Gastrocnemius medialis (tissue), 4 donors: ENCODE results near the gene PTEN. TPM values are rescaled to one million over a fixed set of nuclear protein-coding genes. Genes with fewer than 3 reads are reported as not detected.
A peak's percentile ranks its signal among the peaks of the same experiment; 100 is the strongest.
"Not testable (repeated sequence)": the region's sequence is repeated elsewhere in the genome, so short reads cannot be mapped to it uniquely, and the experiment has no call there.

ENCODE experiments used
- ATAC-seq, 2 donors: fragments of 150-250 bp; one replicate each; pipeline ENCODE4 v1.9.1; 2016
- DNase-seq, 2 donors: peaks; one replicate each; pipeline ENCODE4 v3.0.0-alpha.2; 2019
- H3K27ac ChIP-seq, 4 donors: fragments of 200-600 bp; sonication (generic); 1 replicate in 1 of 4; 2 replicates in 3 of 4; pipeline ENCODE4 v1.5.1; 2016 to 2018; ENCODE audit warnings: mild to moderate bottlenecking in 2 of 4, moderate library complexity in 1 of 4
- H3K27me3 ChIP-seq, 3 donors: fragments of 200-600 bp; sonication (generic) in 2 of 3; 1 replicate in 1 of 3; 2 replicates in 2 of 3; pipeline versions ENCODE4 v1.5.1 to v1.6.0; 2016 to 2019; ENCODE audit warnings: mild to moderate bottlenecking in 1 of 3, moderate library complexity in 1 of 3
- H3K36me3 ChIP-seq, 2 donors: fragments of 200-600 bp; sonication (generic) in 1 of 2; one replicate each; pipeline ENCODE4 v1.5.1; 2017 to 2018
- H3K4me1 ChIP-seq, 2 donors: fragments of 200-600 bp; sonication (generic) in 1 of 2; one replicate each; pipeline ENCODE4 v1.5.1; 2016 to 2017; ENCODE audit warnings: mild to moderate bottlenecking in 2 of 2
- H3K4me3 ChIP-seq, 4 donors: fragments of 200-600 bp; sonication (generic) in 3 of 4; 1 replicate in 1 of 4; 2 replicates in 3 of 4; pipeline ENCODE4 v1.5.1; 2016 to 2019; ENCODE audit warnings: mild to moderate bottlenecking in 2 of 4
- H3K9me3 ChIP-seq, 3 donors: fragments of 200-600 bp; sonication (generic) in 2 of 3; 1 replicate in 1 of 3; 2 replicates in 2 of 3; pipeline ENCODE4 v1.5.1; 2016 to 2019
- POLR2A ChIP-seq, 2 donors: fragments of 450-650 bp; IDR thresholded peaks; one replicate each; pipeline ENCODE4 v1.6.1; 2017; ENCODE audit warnings: antibody characterized with exemption in 2 of 2, mild to moderate bottlenecking in 2 of 2, moderate library complexity in 2 of 2
- in situ Hi-C, 4 donors: fragments of 200-750 bp; cut with MboI; loops; one replicate each; pipeline versions ENCODE4 v1.15.0 to v1.8.0; 2017; ENCODE audit warnings: low sequenced_read_pairs in 4 of 4
- intact Hi-C: fragments of 100-400 bp; cut with DNase I; formaldehyde crosslinking; loops from one replicate; pipeline ENCODE4 v1.15.1; 2023; ENCODE audit warnings: low total_unique reads
- total RNA-seq, 4 donors: library from RNA; depleted of rRNA; stranded (reverse); fragments of >200 nt; gene quantifications; one replicate each; pipeline versions ENCODE4 v1.1.0 to v1.2.3, GENCODE V29; 2016
- TF ChIP-seq, protein P1 (sequence below), 5 experiments: fragments of 450-650 bp in 3 of 5; fragments of 200-600 bp in 2 of 5; sonication (generic) in 2 of 5; IDR thresholded peaks in 4 of 5; conservative IDR thresholded peaks in 1 of 5; 1 replicate in 4 of 5; 2 replicates in 1 of 5; pipeline ENCODE4 v1.5.1; 2016 to 2019; ENCODE audit warnings: antibody characterized with exemption in 5 of 5, mild to moderate bottlenecking in 3 of 5, moderate library complexity in 3 of 5

The PTEN gene
- total RNA-seq, 4 donors from 2014 or later = 32.2 to 54.5 (median 41.5) TPM

DNA sequence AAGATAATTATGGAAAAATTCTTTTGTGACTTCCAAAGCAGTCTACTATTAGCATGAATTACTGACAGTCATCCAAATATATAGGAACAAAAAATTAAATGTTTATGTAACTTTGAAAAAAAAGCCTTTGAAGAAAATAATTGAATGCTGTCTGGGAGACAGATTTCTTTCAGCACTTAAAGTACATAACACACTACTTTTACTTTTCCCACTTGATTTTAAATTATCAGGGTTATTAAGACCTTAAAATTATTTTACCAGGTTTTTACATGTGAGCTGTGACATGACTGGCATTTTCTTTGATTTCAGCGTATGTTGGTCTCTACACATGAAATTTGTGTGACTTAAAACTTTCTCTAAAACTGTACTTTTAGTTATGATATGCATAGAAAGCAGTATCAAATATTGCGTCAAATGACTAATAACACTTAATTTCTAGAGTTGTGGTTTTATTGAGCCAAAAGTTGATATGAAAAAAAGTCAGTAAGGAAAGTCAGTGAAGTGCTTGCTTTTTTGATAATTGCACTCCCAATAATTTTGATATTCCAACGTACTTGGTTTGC, 3.1 kb downstream of the PTEN start:
- H3K27ac ChIP-seq = peak overlapping the region; percentile 86 to 97 (median 92)
- H3K4me3 ChIP-seq = peak overlapping the region; percentile 83 to 91 (median 87)
- DNase-seq = no peak
- intact Hi-C loops (no loop called here), in situ Hi-C loops (loop anchor here in 2 of 4 donors (25.0 kb wide), 2 partner anchors 246 to 396 kb away; no protein-coding TSS in a partner anchor)
- H3K4me1 ChIP-seq = peaks cover 29 to 42% of the 10 kb centered on the region in 2 donors
- H3K27me3 ChIP-seq = no peaks in the 10 kb centered on the region
- no peaks in the 10 kb centered on the region for H3K9me3 ChIP-seq
- no peaks in the 10 kb centered on the region for H3K36me3 ChIP-seq
- no peak for ATAC-seq
- TF ChIP-seq POLR2A (IDR thresholded peaks at IDR 0.05) = no peak
- TF ChIP-seq, protein P1, sequence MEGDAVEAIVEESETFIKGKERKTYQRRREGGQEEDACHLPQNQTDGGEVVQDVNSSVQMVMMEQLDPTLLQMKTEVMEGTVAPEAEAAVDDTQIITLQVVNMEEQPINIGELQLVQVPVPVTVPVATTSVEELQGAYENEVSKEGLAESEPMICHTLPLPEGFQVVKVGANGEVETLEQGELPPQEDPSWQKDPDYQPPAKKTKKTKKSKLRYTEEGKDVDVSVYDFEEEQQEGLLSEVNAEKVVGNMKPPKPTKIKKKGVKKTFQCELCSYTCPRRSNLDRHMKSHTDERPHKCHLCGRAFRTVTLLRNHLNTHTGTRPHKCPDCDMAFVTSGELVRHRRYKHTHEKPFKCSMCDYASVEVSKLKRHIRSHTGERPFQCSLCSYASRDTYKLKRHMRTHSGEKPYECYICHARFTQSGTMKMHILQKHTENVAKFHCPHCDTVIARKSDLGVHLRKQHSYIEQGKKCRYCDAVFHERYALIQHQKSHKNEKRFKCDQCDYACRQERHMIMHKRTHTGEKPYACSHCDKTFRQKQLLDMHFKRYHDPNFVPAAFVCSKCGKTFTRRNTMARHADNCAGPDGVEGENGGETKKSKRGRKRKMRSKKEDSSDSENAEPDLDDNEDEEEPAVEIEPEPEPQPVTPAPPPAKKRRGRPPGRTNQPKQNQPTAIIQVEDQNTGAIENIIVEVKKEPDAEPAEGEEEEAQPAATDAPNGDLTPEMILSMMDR (IDR thresholded peaks at IDR 0.05 in 4 of 5, conservative IDR thresholded peaks at IDR 0.05 in 1 of 5) = no peak

DNA sequence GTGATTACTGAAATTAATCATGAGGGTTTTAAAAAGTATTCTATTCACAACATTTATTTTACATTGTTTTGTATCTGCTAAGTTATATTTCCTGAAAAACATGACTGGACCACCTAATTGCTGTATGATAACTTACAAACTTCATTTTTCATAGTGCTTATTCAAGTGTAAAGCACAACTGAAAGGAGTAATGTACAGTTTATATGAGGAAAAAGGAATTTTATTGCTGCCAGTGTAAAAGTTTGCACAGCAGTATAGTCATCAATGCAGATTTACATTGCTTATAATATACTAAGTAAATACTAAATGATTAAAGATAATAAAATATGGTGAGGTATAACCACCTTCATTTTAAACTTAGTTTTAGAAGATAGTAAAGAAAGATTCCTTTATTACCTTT, 4.0 kb downstream of the PTEN start:
- ATAC-seq = no peak
- H3K27ac ChIP-seq = peak overlapping the region; percentile 86 to 97 (median 92)
- no peaks in the 10 kb centered on the region for H3K9me3 ChIP-seq
- H3K4me3 ChIP-seq = peak overlapping the region; percentile 83 to 91 (median 87)
- H3K36me3 ChIP-seq = no peaks in the 10 kb centered on the region
- no peak for TF ChIP-seq POLR2A (IDR thresholded peaks at IDR 0.05)
- TF ChIP-seq, protein P1 (IDR thresholded peaks at IDR 0.05 in 4 of 5, conservative IDR thresholded peaks at IDR 0.05 in 1 of 5) = no peak
- in situ Hi-C loops (loop anchor here in 2 of 4 donors (25.0 kb wide), 2 partner anchors 245 to 395 kb away; no protein-coding TSS in a partner anchor), intact Hi-C loops (no loop called here)
- no peaks in the 10 kb centered on the region for H3K27me3 ChIP-seq
- H3K4me1 ChIP-seq = peaks cover 29 to 44% of the 10 kb centered on the region in 2 donors
- no peak for DNase-seq

DNA sequence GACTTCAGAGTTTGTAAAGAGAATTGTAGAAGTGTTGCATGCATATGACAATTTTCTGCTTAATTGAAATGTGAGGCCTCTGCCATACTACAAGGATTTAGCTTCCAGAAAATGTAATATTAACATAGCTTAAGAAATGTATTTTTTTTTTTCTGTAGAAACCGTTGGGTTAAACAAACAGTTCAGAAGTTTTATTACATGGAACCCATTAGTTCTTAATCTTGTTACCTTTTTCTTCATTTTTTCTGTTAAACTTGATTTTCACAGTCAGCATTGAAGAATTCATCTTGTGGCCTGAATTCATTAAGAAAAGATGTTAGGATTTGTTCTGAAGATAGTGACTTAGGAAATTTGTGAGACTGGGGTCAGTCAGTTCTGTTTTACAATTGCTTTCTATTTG, 4.9 kb downstream of the PTEN start:
- Histone ChIP-seq H3K27ac (peak overlapping the region; percentile 86 to 97 (median 92)), H3K36me3 (no peaks in the 10 kb centered on the region), H3K27me3 (no peaks in the 10 kb centered on the region), H3K9me3 (no peaks in the 10 kb centered on the region), H3K4me3 (peak overlapping the region; percentile 83 to 91 (median 87)), H3K4me1 (peaks cover 29 to 51% of the 10 kb centered on the region in 2 donors)
- ATAC-seq (no peak), DNase-seq (no peak)
- in situ Hi-C loops = loop anchor here in 2 of 4 donors (25.0 kb wide), 2 partner anchors 244 to 394 kb away; no protein-coding TSS in a partner anchor
- intact Hi-C loops = no loop called here
- TF ChIP-seq POLR2A (IDR thresholded peaks at IDR 0.05) = no peak
- TF ChIP-seq, protein P1 (IDR thresholded peaks at IDR 0.05 in 4 of 5, conservative IDR thresholded peaks at IDR 0.05 in 1 of 5) = no peak

DNA sequence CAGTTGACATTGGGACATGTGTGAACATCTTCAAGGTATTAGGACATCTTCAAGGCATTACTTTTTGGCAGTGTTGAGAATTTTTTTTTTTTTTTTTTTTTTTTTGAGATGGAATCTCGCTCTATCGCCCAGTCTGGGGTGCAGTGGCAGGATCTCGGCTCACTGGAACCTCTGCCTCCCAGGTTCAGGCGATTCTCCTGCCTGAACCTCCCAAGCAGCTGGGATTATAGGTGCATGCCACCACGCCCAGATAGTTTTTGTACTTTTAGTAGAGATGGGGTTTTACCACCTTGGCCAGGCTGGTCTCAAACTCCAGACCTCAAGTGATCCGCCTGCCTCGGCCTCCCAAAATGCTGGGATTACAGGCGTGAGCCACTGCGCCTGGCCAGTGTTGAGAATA, 5.7 kb downstream of the PTEN start:
- intact Hi-C loops, H3K27me3 ChIP-seq, H3K36me3 ChIP-seq, H3K9me3 ChIP-seq, DNase-seq, ATAC-seq: not testable (repeated sequence)
- Histone ChIP-seq H3K4me3 (peak overlapping the region in 3 of 4 donors; percentile 83 to 91 (median 83)), H3K27ac (peak overlapping the region; percentile 86 to 97 (median 92)), H3K4me1 (peaks cover 36 to 59% of the 10 kb centered on the region in 2 donors)
- in situ Hi-C loops = loop anchor here in 2 of 4 donors (25.0 kb wide), 2 partner anchors 243 to 393 kb away; no protein-coding TSS in a partner anchor

DNA sequence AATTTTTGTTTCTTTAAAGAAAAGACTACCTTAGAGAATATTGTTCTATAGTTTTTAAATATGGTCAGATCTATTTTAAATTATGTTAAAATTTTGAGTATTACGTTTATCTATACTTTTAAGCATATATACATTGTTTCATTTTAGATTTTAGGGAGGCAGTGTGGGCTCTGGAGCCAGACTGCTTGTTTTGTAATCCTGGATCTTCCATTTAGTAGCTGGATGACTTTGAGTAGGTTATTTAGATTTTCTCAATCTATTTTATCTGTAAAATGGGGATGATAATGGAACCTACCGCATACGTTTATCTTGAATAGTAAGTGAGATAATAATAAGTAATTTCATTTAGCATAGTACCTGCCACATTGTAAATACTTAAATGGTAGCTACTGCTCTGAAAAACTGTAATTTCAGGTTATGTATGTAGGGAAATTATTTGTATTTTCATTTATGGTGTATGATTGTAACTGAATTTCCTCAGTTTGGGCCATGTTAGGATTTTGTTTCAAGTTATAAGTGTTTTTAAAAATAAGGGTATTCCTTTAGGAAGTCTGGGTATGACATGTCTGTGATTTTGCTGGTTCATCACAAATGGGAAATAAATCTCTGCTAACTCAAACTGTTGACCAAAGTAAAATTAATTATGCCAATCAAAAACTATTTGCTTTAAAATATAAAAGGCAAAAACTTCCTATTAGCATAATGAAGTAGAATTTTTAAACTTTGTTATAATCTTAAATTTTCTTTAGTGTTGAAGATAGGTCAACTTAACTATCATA, 6.5 kb downstream of the PTEN start:
- DNase-seq = no peak
- ATAC-seq = no peak
- TF ChIP-seq POLR2A (IDR thresholded peaks at IDR 0.05) = no peak
- TF ChIP-seq, protein P1 (IDR thresholded peaks at IDR 0.05 in 4 of 5, conservative IDR thresholded peaks at IDR 0.05 in 1 of 5) = no peak

More for the DNA sequence above, 6.5 kb downstream of the PTEN start:
- H3K4me3 ChIP-seq = peak overlapping the region; percentile 0 to 91 (median 4)
- no peaks in the 10 kb centered on the region for H3K9me3 ChIP-seq
- H3K4me1 ChIP-seq = peaks cover 44 to 66% of the 10 kb centered on the region in 2 donors
- no peaks in the 10 kb centered on the region for H3K27me3 ChIP-seq
- in situ Hi-C loops (loop anchor here in 2 of 4 donors (25.0 kb wide), 2 partner anchors 242 to 392 kb away; no protein-coding TSS in a partner anchor), intact Hi-C loops (no loop called here)
- peak overlapping the region; percentile 34 to 94 (median 88) for H3K27ac ChIP-seq
- H3K36me3 ChIP-seq = no peaks in the 10 kb centered on the region
